Effector memory CD4-positive, alpha-beta T cell (primary cell): ENCODE data around the gene ZMYM2.

Experiments
- DNase-seq, 3 donors: peaks; one replicate each; pipeline ENCODE4 v3.0.0-alpha.2; 2020
- H3K27ac ChIP-seq: 2 replicates; pipeline ENCODE4 v1.7.0; 2013; ENCODE audit warnings: mild to moderate bottlenecking, low read length, moderate library complexity; ENCODE audit not compliant: insufficient read depth, poor library complexity, severe bottlenecking
- H3K27me3 ChIP-seq: replicated peaks from 2 replicates; pipeline ENCODE4 v1.7.0; 2013; ENCODE audit warnings: mild to moderate bottlenecking, low read length; ENCODE audit not compliant: insufficient read depth, control insufficient read depth, poor library complexity, severe bottlenecking
- H3K36me3 ChIP-seq: 2 replicates; pipeline ENCODE4 v1.7.0; 2013; ENCODE audit warnings: mild to moderate bottlenecking, low read length, moderate library complexity; ENCODE audit not compliant: control insufficient read depth, insufficient read depth
- H3K4me1 ChIP-seq: 2 replicates; pipeline ENCODE4 v1.7.0; 2013; ENCODE audit warnings: low read length, mild to moderate bottlenecking; ENCODE audit not compliant: control insufficient read depth, insufficient read depth, poor library complexity, severe bottlenecking
- H3K4me3 ChIP-seq: 2 replicates; pipeline ENCODE4 v1.7.0; 2013; ENCODE audit warnings: low read length, low read depth, mild to moderate bottlenecking; ENCODE audit not compliant: insufficient read depth, poor library complexity, severe bottlenecking
- H3K9me3 ChIP-seq: 2 replicates; pipeline ENCODE4 v1.7.0; 2013; ENCODE audit warnings: mild to moderate bottlenecking, low read length, moderate library complexity; ENCODE audit not compliant: control insufficient read depth

ZMYM2 gene

GRCh38 chr13:20128459-20128931 is 170.0 kb downstream of the ZMYM2 start:
- Histone ChIP-seq H3K27ac (no peak overlapping the region), H3K9me3 (no peaks in the 10 kb centered on the region), H3K4me3 (peak overlapping the region; percentile 80), H3K36me3 (no peaks in the 10 kb centered on the region), H3K27me3 (peaks cover 26% of the 10 kb centered on the region), H3K4me1 (peaks cover 9% of the 10 kb centered on the region)
- no peak for DNase-seq

DNA sequence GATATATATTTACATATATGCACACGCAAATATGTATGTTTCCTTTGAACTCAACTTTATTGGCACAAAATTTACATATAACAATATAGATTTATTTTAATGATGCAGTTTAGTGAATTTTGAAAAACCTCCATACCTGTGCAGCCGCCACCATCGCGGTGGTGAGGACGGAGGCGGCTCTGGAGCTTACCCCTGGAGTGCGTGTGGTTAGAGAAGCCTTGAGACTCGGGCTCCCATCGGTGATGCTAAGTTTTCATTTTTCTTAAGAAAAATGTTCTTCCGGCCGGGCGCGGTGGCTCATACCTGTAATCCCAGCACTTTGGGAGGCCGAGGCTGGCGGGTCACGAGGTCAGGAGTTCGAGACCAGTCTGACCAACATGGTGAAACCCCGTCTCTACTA is 170.5 kb downstream of the ZMYM2 start:
- Histone ChIP-seq H3K4me3 (no peak overlapping the region), H3K36me3 (no peaks in the 10 kb centered on the region), H3K27me3 (peaks cover 26% of the 10 kb centered on the region), H3K4me1 (peaks cover 9% of the 10 kb centered on the region), H3K9me3 (no peaks in the 10 kb centered on the region), H3K27ac (no peak overlapping the region)
- DNase-seq = no peak

DNA sequence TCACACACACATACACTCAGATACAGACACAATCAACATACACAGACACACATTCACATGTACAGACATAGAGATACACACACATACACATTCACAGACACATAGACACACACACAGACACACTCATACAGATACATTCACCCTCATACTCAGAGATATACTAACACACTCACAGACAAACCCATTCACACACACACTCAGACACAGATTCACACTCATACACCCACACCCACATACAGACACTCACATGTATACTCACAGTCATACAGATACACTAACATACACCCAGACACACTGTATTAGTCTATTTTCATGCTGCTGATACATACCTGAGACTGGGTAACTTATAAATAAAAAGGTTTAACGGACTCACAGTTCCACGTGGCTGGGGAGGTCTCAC is 171.5 kb downstream of the ZMYM2 start:
- H3K27ac ChIP-seq = no peak overlapping the region
- H3K36me3 ChIP-seq = no peaks in the 10 kb centered on the region
- peaks cover 27% of the 10 kb centered on the region for H3K27me3 ChIP-seq
- no peak for DNase-seq
- H3K9me3 ChIP-seq = no peaks in the 10 kb centered on the region
- no peak overlapping the region for H3K4me3 ChIP-seq
- H3K4me1 ChIP-seq = peaks cover 9% of the 10 kb centered on the region

- Histone ChIP-seq H3K4me3 (no peak overlapping the region), H3K27me3 (peaks cover 30% of the 10 kb centered on the region)
These were observed 172.1 kb downstream of the ZMYM2 start for GRCh38 chr13:20130652-20131051.

DNA sequence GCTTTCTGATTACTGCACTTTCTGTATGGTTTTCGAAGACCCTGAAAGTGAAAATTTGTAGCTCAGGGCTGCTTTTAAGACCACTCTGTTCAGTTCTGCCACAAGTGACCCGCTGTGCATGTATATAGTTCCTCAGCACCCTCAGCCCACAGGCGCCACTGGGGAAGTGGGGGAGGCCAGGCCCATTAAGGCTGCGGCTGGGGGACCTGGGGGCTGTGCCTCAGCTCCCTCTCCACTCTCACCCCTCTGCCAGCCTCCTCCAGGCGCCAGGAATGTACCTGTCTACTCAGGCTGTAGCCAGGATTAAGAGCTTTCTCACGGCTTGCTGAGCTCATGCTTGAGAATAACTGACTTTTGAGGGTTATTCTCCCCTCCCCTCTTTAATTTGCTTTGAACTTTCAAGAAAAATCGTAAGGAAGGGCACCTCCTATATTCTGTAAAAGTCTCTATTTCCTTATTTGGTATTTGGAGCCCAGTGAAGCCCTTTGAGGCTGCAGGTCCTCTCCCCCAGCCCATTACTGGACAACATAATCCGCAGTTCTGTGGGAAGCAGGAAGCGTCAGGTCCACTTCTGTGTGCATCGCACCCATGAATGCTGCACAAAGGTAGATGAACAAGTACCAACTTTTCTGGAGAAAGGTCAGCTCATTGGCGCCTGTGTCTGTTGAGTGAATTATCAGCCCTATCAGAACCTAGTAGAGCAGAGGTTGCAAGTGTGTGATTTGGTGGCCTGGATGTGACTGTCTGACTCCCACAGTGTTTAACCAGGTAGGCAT is 172.7 kb downstream of the ZMYM2 start:
- Histone ChIP-seq H3K9me3 (no peaks in the 10 kb centered on the region), H3K27ac (no peak overlapping the region), H3K27me3 (peaks cover 30% of the 10 kb centered on the region), H3K4me1 (peaks cover 9% of the 10 kb centered on the region), H3K36me3 (no peaks in the 10 kb centered on the region), H3K4me3 (no peak overlapping the region)
- no peak for DNase-seq

More at GRCh38 chr13:20130652-20131051, 172.1 kb downstream of the ZMYM2 start:
- H3K27ac ChIP-seq = no peak overlapping the region
- H3K36me3 ChIP-seq = no peaks in the 10 kb centered on the region
- DNase-seq = no peak
- no peaks in the 10 kb centered on the region for H3K9me3 ChIP-seq
- peaks cover 9% of the 10 kb centered on the region for H3K4me1 ChIP-seq

DNA sequence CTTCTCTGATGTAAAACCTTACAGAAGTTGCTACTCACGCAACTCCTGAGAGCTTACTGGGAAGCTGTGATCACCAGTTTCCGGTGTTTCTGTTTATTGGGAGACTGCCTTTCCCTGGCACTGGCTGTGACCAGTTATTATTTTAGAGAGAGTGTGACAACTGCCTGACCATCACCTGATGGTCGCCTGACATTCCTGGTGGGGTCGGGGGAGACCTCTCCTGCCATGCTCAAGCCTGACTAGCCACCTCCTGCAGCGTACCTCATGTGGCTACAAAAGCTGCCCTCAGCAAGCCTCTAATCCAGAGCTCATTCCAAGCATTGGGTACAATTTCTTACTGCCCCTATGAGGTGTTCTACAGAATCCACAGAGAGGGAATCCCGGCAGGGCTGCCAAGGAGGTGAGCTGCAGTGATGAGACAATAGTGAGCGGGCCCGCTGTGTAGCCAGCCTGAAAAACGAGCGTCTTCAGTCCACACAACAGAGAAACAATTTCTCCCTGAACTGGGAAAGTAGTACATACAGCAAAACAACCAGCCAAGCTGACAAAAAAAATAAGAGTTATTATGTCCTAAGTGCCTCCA is 173.6 kb downstream of the ZMYM2 start:
- H3K27me3 ChIP-seq = peaks cover 33% of the 10 kb centered on the region
- H3K36me3 ChIP-seq = no peaks in the 10 kb centered on the region
- no peak overlapping the region for H3K27ac ChIP-seq
- no peak for DNase-seq
- no peaks in the 10 kb centered on the region for H3K9me3 ChIP-seq
- no peak overlapping the region for H3K4me3 ChIP-seq
- peaks cover 13% of the 10 kb centered on the region for H3K4me1 ChIP-seq

- no peak for DNase-seq
- no peaks in the 10 kb centered on the region for H3K9me3 ChIP-seq
- H3K27me3 ChIP-seq = peaks cover 27% of the 10 kb centered on the region
- peaks cover 4% of the 10 kb centered on the region for H3K4me1 ChIP-seq
- no peak overlapping the region for H3K4me3 ChIP-seq
- H3K27ac ChIP-seq = no peak overlapping the region
- no peaks in the 10 kb centered on the region for H3K36me3 ChIP-seq
These were observed 176.2 kb downstream of the ZMYM2 start for GRCh38 chr13:20134732-20135131.

DNA sequence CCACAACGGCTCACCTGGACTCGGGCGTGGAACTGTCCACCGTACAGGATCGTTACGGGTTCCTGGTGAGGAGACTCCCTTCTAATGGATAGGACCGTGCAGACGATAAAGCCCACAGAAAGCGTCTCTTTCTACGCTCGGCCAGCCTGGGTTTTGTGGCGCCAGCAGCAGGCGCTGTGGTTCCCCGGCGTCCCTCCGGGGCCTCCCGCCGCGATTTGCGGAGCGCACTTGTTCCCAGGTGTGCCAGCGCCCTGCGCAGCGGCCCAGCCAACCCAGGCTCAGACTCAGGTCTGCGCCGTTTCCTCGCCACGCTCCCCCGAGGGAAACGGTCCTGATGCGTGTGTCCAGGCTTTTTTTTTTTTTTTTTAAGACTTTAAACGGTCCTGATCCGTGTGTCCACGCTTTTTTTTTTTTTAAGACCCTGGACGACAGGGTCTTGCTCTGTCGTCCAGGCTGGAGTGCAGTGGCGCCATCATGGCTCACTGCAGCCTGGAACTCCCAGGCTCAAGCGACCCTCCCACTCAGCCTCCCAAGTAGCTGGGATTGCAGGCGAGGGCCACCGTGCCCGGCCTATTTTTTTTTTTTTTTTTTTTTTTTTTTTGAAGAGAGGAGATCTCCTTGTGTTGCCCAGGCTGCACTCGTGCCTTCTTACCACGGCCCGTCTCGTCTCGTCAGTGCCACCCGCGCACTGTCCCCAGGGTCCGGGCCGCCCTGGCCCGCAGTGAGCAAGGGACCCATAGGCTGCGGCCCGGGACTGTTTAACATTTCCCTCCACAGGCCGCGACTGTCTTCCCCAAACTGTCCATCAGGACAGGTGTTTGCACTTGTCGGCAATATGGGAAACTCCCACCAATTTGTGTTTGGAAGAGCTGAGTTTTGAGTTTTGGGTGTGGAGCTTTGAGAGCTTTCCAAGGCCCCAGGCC is 178.5 kb downstream of the ZMYM2 start:
- DNase-seq = no peak
- Histone ChIP-seq H3K9me3 (no peaks in the 10 kb centered on the region), H3K27ac (no peak overlapping the region), H3K4me3 (no peak overlapping the region), H3K4me1 (peaks cover 4% of the 10 kb centered on the region), H3K27me3 (peaks cover 22% of the 10 kb centered on the region), H3K36me3 (no peaks in the 10 kb centered on the region)

DNA sequence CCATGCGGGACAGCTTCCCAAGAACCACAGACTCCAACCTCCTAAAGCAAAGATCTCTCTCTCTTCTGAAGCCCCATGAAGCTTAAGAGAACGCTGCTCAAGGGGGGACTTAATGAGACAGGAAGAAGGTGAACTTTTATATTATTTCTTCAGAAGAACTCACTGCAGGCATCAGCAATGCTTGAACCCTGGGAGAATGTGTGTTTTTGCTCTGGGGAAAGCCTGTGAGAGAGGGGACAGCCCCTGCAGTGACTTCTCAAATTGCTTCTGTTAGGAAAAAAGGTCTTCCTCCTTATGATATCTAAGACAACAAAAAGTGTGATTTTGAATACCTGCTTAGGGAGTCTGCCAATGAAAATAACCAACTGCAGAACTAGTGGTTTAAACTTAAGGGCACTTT is 179.3 kb downstream of the ZMYM2 start:
- peaks cover 28% of the 10 kb centered on the region for H3K27me3 ChIP-seq
- H3K4me3 ChIP-seq = no peak overlapping the region
- no peak overlapping the region for H3K27ac ChIP-seq
- no peaks in the 10 kb centered on the region for H3K9me3 ChIP-seq
- no peaks in the 10 kb centered on the region for H3K36me3 ChIP-seq
- peaks cover 4% of the 10 kb centered on the region for H3K4me1 ChIP-seq
- no peak for DNase-seq
